HepG2 (cell line): ENCODE results near the gene RAB33B. TPM values are rescaled to one million over a fixed set of nuclear protein-coding genes. Genes with fewer than 3 reads are reported as not detected.

Experiments
- BRCA1 ChIP-seq: sonication (generic); formaldehyde crosslinking; IDR thresholded peaks from 2 replicates; pipeline ENCODE4 v1.4.0; 2020; ENCODE audit warnings: missing genetic modification reagents
- ELF3 ChIP-seq: IDR thresholded peaks from 2 replicates; pipeline ENCODE4 v1.6.1; 2016; ENCODE audit warnings: missing genetic modification reagents, missing compliant biosample characterization
- GLI4 ChIP-seq: sonication (generic); formaldehyde crosslinking; IDR thresholded peaks from 2 replicates; pipeline ENCODE4 v1.5.1; 2020; ENCODE audit warnings: missing genetic modification reagents, mild to moderate bottlenecking, moderate library complexity, borderline replicate concordance
- HNRNPUL1 ChIP-seq: fragments of 200-400 bp; formaldehyde crosslinking; IDR thresholded peaks from 2 replicates; pipeline ENCODE4 v1.6.1; 2017; ENCODE audit warnings: low read depth, mild to moderate bottlenecking, low read length, moderate library complexity
- JUND ChIP-seq: sonication (generic); formaldehyde crosslinking; IDR thresholded peaks from 2 replicates; pipeline ENCODE4 v1.8.0; 2022; ENCODE audit warnings: mild to moderate bottlenecking, missing genetic modification reagents
- KLF11 ChIP-seq: IDR thresholded peaks from 2 replicates; pipeline ENCODE4 v1.6.1; 2016; ENCODE audit warnings: missing compliant biosample characterization
- MBD4 ChIP-seq: IDR thresholded peaks from 2 replicates; pipeline ENCODE4 v1.6.1; 2012; ENCODE audit warnings: low read length, inconsistent platforms, borderline replicate concordance
- NAIF1 ChIP-seq: sonication (generic); formaldehyde crosslinking; IDR thresholded peaks from 2 replicates; pipeline ENCODE4 v1.5.0; 2020; ENCODE audit warnings: mild to moderate bottlenecking, missing genetic modification reagents, borderline replicate concordance
- PAX8 ChIP-seq: sonication (generic); formaldehyde crosslinking; IDR thresholded peaks from 2 replicates; pipeline ENCODE4 v1.8.0; 2022; ENCODE audit warnings: mild to moderate bottlenecking, missing genetic modification reagents, borderline replicate concordance
- PHF5A ChIP-seq: IDR thresholded peaks from one replicate; pipeline ENCODE4 v1.6.1; 2018; ENCODE audit warnings: low read depth, missing genetic modification reagents; ENCODE audit not compliant: unreplicated experiment
- RFX3 ChIP-seq: IDR thresholded peaks from 2 replicates; pipeline ENCODE4 v1.6.1; 2016; ENCODE audit warnings: missing biosample characterization, missing genetic modification reagents
- TCF7L2 ChIP-seq: IDR thresholded peaks from 2 replicates; pipeline ENCODE4 v1.6.1; 2011; ENCODE audit warnings: mild to moderate bottlenecking, low read depth, low read length, moderate library complexity
- TOE1 ChIP-seq: sonication (generic); formaldehyde crosslinking; IDR thresholded peaks from 2 replicates; pipeline ENCODE4 v1.4.0; 2020; ENCODE audit warnings: mild to moderate bottlenecking, missing genetic modification reagents
- ZBTB49 ChIP-seq: sonication (generic); formaldehyde crosslinking; IDR thresholded peaks from 2 replicates; pipeline ENCODE4 v1.4.0; 2020; ENCODE audit warnings: missing genetic modification reagents, borderline replicate concordance
- ZMYM2 ChIP-seq: sonication (generic); formaldehyde crosslinking; IDR thresholded peaks from 2 replicates; pipeline ENCODE4 v1.8.0; 2022; ENCODE audit warnings: mild to moderate bottlenecking, missing genetic modification reagents
- ZNF275 ChIP-seq: sonication (generic); formaldehyde crosslinking; IDR thresholded peaks from 2 replicates; pipeline ENCODE4 v1.8.0; 2022; ENCODE audit warnings: missing genetic modification reagents, mild to moderate bottlenecking, inconsistent platforms, borderline replicate concordance
- ZNF446 ChIP-seq: sonication (generic); formaldehyde crosslinking; IDR thresholded peaks from 2 replicates; pipeline ENCODE4 v1.5.0; 2020; ENCODE audit warnings: mild to moderate bottlenecking, missing genetic modification reagents
- ZNF605 ChIP-seq: sonication (generic); formaldehyde crosslinking; IDR thresholded peaks from 2 replicates; pipeline ENCODE4 v1.8.0; 2022; ENCODE audit warnings: mild to moderate bottlenecking, missing genetic modification reagents
- ZNF737 ChIP-seq: sonication (generic); formaldehyde crosslinking; IDR thresholded peaks from 2 replicates; pipeline ENCODE4 v1.5.0; 2020; ENCODE audit warnings: missing genetic modification reagents, mild to moderate bottlenecking, borderline replicate concordance
- polyA plus RNA-seq, 8 experiments: library from polyadenylated mRNA; depleted of rRNA in 3 of 8; stranded (reverse) in 7 of 8; unstranded in 1 of 8; fragments of >200 nt; fragmentation: Illumina TruSeq in 4 of 8; extraction: Trizol in 4 of 8; gene quantifications; 2 replicates each; pipeline versions ENCODE4 v1.2.1 to v1.2.3, GENCODE V29; 2011 to 2016; ENCODE audit warnings: low read depth in 4 of 8, missing spikeins in 1 of 8, mixed read lengths in 1 of 8; ENCODE audit not compliant: insufficient read depth in 1 of 8
- total RNA-seq, 5 experiments: library from RNA; depleted of rRNA; stranded (reverse); fragments of >200 nt; fragmentation: Illumina TruSeq; extraction: Trizol; gene quantifications; 2 replicates each; pipeline ENCODE4 v1.2.3, GENCODE V29; 2016; ENCODE audit warnings: low read depth in 1 of 5
- TF ChIP-seq, protein P1 (sequence below): IDR thresholded peaks from 2 replicates; pipeline ENCODE4 v1.6.1; 2018; ENCODE audit warnings: missing genetic modification reagents, mild to moderate bottlenecking, missing compliant biosample characterization
- TF ChIP-seq, protein P2 (sequence below): sonication (generic); formaldehyde crosslinking; IDR thresholded peaks from 2 replicates; pipeline ENCODE4 v1.5.0; 2020; ENCODE audit warnings: mild to moderate bottlenecking, missing genetic modification reagents
- TF ChIP-seq, protein P3 (sequence below): sonication (generic); formaldehyde crosslinking; IDR thresholded peaks from 2 replicates; pipeline ENCODE4 v1.4.0; 2020; ENCODE audit warnings: mild to moderate bottlenecking, missing genetic modification reagents

The RAB33B gene
- total and polyA plus RNA-seq, 2 of the 13 experiments (the other 11 are each of a cell fraction or from before 2014, with no cell fraction given), result 7.6 to 8.1 TPM

- TF ChIP-seq, protein P1, sequence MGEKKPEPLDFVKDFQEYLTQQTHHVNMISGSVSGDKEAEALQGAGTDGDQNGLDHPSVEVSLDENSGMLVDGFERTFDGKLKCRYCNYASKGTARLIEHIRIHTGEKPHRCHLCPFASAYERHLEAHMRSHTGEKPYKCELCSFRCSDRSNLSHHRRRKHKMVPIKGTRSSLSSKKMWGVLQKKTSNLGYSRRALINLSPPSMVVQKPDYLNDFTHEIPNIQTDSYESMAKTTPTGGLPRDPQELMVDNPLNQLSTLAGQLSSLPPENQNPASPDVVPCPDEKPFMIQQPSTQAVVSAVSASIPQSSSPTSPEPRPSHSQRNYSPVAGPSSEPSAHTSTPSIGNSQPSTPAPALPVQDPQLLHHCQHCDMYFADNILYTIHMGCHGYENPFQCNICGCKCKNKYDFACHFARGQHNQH (CRISPR knock-in tag), result peak; percentile 48; the same call in 1 of the 2 replicates
- TF ChIP-seq ZBTB49 (no peak), JUND (CRISPR knock-in tag) (no peak; the same call in none of the 2 replicates), RFX3 (CRISPR knock-in tag) (no peak), ZNF737 (CRISPR knock-in tag) (0 out of 2 replicates have a peak, but pooled peaks have one; percentile 54), PHF5A (CRISPR knock-in tag) (peak; percentile 90), ZMYM2 (CRISPR knock-in tag) (peak; percentile 95), PAX8 (no peak), TCF7L2 (no peak), NAIF1 (peak; percentile 97), KLF11 (CRISPR knock-in tag) (no peak), HNRNPUL1 (no peak), ZNF275 (CRISPR knock-in tag) (peak; percentile 65; the same call in 1 of the 2 replicates), BRCA1 (CRISPR knock-in tag) (peak; percentile 26; the same call in 1 of the 2 replicates), GLI4 (CRISPR knock-in tag) (peak; percentile 80; the same call in 1 of the 2 replicates), ZNF605 (CRISPR knock-in tag) (peak; percentile 95), MBD4 (no peak), ELF3 (CRISPR knock-in tag) (peak; percentile 67), TOE1 (CRISPR knock-in tag) (peak; percentile 26; the same call in 1 of the 2 replicates), ZNF446 (CRISPR knock-in tag) (peak; percentile 92; the same call in 1 of the 2 replicates)
- TF ChIP-seq, protein P2, sequence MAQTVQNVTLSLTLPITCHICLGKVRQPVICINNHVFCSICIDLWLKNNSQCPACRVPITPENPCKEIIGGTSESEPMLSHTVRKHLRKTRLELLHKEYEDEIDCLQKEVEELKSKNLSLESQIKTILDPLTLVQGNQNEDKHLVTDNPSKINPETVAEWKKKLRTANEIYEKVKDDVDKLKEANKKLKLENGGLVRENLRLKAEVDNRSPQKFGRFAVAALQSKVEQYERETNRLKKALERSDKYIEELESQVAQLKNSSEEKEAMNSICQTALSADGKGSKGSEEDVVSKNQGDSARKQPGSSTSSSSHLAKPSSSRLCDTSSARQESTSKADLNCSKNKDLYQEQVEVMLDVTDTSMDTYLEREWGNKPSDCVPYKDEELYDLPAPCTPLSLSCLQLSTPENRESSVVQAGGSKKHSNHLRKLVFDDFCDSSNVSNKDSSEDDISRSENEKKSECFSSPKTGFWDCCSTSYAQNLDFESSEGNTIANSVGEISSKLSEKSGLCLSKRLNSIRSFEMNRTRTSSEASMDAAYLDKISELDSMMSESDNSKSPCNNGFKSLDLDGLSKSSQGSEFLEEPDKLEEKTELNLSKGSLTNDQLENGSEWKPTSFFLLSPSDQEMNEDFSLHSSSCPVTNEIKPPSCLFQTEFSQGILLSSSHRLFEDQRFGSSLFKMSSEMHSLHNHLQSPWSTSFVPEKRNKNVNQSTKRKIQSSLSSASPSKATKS (CRISPR knock-in tag), result no peak
- TF ChIP-seq, protein P3, sequence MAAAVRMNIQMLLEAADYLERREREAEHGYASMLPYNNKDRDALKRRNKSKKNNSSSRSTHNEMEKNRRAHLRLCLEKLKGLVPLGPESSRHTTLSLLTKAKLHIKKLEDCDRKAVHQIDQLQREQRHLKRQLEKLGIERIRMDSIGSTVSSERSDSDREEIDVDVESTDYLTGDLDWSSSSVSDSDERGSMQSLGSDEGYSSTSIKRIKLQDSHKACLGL (CRISPR knock-in tag), result peak; percentile 49
Measured at GRCh38 chr4:139453371-139454110, 380 bp upstream of the RAB33B start (continued).
